Hippocampal formation (tissue), 2 donors: ENCODE measurements around the gene OR11G2.
"Not testable (repeated sequence)": the region's sequence is repeated elsewhere in the genome, so short reads cannot be mapped to it uniquely, and the experiment has no call there.

Experiments
- DNase-seq, 2 donors: peaks; one replicate each; lab custom pipeline; 2025; lab: John Stamatoyannopoulos, UW

Gene OR11G2, protein sequence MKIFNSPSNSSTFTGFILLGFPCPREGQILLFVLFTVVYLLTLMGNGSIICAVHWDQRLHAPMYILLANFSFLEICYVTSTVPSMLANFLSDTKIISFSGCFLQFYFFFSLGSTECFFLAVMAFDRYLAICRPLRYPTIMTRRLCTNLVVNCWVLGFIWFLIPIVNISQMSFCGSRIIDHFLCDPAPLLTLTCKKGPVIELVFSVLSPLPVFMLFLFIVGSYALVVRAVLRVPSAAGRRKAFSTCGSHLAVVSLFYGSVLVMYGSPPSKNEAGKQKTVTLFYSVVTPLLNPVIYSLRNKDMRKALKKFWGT

DNA sequence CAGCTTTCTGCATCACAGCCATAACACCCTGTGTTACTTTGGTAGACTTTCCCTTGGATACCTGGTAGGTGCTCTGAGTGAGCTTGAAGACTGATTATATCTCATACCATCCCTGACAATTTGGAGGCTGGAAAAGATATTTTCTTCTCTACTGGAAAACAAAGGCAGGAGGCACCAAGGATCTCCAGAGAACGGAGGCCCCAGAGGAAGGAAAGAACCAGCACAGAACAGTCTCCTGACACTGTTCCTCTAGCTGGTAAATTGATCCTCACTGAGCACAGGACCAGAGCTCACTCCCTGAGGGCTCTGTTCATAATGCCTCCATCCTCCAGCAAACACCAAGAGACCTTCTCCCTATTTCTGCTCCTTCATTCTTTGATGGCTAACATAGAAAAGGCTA is at the start of gene OR11G2:
OR11G2 (plus strand) TSS at position 301 of the 400 bp plus-strand sequence. CDS start 6,542 bp downstream, outside the sequence.
- no peak for DNase-seq

DNA sequence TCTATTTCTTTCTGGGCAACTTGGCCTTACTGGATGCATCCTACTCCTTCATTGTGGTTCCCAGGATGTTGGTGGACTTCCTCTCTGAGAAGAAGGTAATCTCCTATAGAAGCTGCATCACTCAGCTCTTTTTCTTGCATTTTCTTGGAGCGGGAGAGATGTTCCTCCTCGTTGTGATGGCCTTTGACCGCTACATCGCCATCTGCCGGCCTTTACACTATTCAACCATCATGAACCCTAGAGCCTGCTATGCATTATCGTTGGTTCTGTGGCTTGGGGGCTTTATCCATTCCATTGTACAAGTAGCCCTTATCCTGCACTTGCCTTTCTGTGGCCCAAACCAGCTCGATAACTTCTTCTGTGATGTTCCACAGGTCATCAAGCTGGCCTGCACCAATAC is 46.8 kb upstream of the OR11G2 start:
- DNase-seq, result no peak

DNA sequence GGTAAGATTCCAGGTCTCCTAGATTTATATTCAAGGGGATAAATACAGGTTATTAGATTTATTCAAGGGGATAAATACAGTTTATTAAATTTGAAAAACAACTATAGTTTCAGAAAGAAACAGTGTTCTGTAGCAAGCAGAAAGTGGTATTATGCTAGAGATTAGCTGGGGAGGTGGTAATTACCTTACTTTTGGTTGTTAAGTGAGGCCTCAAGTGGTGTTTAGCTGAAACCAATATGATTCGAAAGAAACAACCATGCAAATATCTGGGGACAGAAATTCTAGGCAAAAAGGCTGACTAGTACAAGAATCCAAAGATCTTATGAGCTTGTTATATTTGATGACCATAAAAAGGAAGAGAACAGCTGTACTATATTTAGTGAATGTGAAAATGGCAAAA is 45.9 kb upstream of the OR11G2 start:
- no peak for DNase-seq

DNA sequence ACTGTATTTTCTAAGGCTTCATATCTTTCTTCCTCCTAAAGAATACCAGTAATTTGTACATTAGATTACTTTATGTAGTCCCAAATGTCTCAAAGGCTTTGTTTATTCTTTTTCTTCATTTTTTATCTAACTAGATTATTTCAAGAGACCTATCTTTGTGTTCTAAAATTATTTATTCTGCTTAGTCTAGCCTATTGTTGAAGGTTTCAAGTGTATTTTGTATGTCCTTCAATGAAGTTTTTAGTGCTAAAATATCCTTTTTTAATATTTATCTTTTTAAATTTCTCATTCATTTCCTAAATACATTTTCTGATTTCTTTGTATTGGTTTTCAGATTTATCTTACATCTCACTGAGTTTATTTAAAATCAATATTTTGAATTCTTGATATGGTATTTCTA is 26.2 kb upstream of the OR11G2 start:
- no peak for DNase-seq

DNA sequence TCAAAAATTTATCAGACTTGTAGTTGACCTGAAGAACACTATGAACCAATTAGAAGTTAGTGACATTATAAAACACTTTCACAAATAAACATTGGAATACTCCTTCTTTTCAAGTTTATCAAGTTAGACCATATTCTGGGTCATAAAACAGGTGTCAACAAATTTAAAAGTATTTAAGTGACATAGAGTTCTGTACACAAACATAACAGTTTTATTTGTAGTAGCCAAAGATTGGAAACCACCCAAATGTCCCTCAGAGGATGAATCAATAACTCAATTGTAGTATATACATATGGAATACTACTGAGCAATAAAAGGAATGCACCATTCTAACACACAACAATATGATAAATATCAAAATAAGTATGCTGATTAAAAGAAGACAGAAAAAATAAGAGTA is 23.6 kb upstream of the OR11G2 start:
- no peak for DNase-seq

DNA sequence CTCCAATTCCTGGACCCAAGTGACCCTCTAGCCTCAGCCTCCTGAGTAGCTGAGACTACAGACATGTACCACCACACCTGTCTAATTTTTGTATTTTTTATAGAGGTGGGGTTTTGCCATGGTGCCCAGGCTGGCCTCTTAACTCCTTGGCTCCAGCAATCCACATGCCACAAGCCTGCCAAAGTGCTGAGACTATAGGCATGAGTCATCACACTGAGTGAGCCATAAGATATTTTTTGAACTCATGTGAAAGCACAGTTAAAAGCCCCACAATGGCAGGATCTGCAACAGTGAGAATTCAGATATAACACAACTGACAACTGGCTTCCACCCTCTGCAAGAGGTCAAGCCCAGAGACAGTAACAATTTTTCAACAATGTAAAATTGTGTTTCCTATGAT is 20.8 kb upstream of the OR11G2 start:
- DNase-seq, result not testable (repeated sequence)

DNA sequence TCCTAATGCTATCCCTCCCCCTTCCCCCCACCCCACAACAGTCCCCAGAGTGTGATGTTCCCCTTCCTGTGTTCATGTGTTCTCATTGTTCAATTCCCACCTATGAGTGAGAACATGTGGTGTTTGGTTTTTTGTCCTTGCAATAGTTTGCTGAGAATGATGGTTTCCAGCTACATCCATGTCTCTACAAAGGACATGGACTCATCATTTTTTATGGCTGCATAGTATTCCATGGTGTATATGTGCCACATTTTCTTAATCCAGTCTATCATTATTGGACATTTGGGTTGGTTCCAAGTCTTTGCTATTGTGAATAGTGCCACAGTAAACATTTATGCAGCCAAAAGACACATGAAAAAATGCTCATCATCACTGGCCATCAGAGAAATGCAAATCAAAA is 16.5 kb upstream of the OR11G2 start:
- DNase-seq, result not testable (repeated sequence)

DNA sequence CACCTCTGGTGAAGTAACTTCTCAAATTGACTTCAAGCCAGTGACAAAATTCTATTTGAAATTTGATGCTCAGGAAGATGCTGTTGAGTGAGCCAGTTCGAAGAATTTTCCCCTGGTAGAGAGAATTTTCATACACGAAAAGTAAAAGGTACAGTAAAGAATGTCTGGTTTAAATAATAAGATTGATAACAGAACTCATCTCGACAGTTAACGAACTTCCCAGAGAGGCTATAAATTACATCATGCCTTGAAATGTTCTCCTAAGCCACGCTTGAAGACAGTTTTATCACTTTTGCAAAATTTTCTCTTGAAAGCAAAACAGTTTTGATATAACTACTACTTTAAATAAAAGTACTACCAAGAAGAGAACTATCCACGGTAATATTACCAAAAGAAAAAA is 14.4 kb upstream of the OR11G2 start:
- DNase-seq, result no peak

DNA sequence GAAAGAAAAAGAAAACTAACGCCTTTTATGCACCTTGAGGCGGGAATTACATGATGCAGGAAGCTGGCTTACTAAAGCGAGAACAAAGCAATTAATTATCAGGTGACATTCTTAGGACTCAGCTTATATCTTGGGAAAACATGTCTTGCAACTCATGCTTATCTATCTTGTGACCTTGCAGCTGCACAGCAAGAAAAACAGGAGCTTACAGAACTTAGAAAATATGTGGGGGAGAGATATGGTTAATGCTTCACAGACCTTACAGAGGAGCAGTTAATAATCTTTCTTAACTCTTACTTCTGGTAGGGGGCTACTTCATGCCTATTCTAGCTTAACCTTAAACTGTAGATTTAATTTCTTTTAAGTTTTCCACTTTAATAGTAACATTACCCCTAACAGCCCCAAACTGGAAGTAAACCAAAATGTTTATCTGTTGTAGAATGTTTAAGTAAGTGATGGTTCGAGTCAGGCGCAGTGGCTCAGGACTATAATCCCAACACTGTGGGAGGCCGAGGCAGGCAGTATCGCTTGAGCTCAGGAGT is 13.2 kb upstream of the OR11G2 start:
- DNase-seq, result no peak

DNA sequence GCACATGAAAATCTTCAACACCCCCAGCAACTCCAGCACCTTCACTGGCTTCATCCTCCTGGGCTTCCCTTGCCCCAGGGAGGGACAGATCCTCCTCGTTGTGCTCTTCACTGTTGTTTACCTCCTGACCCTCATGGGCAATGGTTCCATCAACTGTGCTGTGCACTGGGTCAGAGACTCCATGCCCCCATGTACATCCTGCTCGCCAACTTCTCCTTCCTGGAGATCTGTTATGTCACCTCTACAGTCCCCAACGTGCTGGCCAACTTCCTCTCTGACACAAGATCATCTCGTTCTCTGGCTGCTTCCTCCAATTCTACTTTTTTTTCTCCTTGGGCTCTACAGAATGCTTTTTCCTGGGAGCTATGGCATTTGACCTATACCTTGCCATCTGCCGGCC is 11.5 kb upstream of the OR11G2 start:
- DNase-seq, result no peak

DNA sequence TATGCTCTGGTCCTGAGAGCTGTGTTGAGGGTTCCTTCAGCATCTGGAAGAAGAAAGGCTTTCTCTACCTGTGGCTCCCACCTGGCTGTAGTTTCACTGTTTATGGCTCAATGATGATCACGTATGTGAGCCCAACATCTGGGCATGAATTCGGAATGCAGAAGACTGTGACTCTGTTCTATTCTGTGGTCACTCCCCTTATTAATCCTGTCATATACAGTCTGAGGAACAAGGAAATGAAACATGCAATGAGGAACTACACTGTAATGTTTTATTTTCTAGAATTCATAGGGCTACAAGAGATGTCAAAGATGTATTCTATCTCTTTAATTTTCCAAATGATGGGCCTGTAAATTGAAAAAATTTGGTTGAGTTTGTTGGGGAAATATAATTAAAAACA is 10.8 kb upstream of the OR11G2 start:
- no peak for DNase-seq

DNA sequence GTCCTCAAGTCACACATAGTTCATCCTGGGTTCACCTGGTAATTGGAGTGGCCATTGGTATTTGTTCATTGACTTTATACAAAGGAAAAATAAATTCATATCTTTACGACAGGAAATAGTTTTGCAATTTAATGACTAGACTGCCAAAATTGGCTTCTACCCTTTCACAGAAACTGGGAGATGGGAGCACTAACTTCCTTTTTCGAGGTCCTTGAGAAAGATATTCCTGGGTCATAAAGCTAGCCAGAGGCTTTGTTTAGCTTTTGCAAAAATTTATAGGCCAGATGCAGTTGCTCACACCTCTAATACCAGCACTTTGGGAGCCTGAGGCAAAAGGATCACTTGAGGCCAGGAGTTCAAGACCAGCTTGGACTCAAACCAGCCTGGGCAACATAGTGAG is 10.2 kb upstream of the OR11G2 start:
- DNase-seq, result no peak

DNA sequence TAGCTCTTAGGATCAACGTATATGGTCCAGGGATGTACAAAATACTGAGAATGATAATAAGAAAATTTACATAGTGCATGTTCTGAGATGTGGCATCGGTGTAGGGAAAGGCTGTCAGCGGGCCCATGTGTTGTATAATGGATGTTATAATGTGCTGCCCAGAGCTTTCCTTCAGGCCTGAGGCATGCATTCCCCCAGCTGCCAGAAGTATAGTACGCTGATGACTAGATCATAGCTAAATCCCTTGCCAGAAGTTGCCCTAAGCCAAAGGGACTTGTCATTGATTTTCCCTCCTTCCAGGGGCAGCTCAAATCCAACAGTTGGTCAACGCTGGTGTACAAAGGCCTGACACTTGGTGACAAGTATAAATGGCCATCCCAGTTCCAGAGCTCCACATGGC is 6.5 kb upstream of the OR11G2 start:
- no peak for DNase-seq

DNA sequence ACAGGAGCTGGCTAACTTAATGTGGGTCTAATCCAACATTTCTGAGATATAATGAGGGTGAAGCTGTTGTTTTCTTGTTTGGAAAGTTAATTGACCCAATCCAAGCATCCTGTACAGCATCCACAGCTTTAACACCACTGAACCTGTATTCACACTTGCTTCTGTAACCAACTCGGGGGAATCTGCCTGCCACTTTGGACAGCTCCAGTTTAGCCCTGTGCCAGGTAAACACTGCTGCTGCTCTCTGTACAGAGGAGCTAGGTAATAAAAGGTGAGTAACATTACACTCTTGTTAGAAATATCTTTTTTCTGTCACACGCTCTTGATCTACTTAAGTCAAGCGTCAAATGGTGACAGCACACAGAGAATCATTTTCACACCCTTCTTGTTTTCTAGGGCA is 700 bp downstream of the OR11G2 start:
- DNase-seq, result no peak

DNA sequence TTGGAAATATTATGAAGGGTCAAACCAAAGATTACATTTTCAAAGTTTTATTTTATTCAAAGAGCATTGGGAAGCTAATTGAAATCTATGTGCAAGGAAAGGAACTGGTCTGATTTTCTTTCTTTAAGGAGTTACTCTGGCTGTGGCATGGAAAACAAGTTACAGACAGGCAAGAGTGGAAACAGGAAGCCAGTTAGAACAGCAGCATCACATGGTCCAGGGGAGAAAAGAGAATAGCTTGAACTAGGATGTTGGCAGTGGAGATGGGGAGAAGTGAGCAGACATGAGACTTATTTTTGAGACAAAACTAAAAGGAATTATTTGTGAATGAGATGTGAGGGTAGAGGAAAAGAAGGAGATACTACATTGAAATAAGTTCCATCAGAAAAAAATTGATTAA is 3.4 kb downstream of the OR11G2 start:
- no peak for DNase-seq

DNA sequence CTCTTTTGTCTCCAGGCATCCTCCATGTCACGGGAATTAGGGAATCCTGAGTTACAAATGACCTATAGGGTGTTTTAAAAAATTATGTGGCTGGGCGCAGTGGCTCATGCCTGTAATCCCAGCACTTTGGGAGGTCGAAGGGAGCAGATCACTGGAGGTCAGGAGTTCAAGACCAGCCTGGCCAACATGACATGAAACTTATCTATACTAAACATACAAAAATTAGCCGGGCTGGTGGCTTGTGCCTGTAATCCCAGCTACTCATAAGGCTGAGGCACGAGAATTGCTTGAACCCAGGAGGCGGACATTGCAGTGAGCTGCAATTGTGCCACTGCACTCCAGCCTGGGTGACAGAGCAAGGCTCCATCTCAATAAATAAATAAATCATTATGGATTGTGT is 4.5 kb downstream of the OR11G2 start:
- DNase-seq, result not testable (repeated sequence)

DNA sequence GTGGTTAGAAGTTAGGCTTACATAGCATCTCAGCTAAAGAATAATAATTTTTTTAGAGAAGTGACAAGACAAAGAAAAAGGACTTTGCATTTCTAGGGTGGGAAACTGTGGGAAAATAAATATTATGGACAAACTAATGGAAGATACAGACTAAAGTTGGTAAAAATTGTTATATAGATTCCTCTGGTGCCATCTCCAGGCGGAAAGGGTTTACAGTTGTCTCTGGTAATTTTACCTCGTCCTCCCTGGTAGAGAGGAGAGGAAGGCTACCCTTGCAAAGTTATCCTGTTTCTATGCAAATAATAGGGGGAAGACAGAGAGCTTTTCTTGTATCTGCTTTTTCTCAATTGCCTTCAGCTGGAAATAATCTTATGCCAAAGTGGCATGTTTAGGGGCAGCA is 5.2 kb downstream of the OR11G2 start:
- no peak for DNase-seq

DNA sequence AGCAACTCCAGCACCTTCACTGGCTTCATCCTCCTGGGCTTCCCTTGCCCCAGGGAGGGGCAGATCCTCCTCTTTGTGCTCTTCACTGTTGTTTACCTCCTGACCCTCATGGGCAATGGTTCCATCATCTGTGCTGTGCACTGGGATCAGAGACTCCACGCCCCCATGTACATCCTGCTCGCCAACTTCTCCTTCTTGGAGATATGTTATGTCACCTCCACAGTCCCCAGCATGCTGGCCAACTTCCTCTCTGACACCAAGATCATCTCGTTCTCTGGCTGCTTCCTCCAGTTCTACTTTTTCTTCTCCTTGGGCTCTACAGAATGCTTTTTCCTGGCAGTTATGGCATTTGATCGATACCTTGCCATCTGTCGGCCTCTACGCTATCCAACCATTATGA is 6.8 kb downstream of the OR11G2 start:
- no peak for DNase-seq

DNA sequence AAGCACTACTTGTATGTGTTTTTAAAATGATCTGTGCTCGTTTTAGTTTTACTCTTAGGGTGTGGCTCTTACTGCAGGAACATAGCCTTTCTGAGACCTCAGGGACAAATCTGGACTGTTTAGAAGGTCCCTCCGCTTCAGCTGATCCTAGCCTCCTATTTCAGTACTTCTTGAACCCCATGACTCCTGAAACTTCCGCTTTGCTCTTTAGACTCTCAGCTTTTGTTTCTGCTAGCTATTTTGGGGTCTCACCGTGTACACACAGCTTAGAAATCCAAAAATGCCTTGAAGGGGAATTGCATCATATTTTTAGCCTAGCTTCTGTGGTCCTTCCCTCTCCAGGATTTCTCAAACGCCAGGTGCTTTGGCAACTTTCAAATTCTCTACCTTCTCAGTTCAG is 8.3 kb downstream of the OR11G2 start:
- DNase-seq, result no peak

DNA sequence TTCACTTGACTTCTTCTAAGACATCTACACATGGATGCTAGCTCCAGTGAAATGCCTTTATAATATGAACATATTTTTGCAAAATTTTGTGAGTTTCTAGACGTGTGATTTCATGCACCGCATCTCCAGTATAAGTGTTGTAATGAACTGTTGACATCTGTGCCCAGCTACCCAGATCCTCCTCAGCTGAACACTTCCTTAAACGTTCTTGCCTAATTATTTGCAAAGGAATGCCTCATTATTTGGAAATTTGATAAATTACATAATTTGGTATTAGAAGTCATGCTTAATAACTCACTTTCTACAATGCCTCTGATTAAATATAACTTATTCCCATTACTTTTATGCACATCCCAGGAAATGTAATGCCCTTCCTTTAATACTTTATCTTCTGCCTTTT is 14.0 kb downstream of the OR11G2 start:
- DNase-seq, result no peak

DNA sequence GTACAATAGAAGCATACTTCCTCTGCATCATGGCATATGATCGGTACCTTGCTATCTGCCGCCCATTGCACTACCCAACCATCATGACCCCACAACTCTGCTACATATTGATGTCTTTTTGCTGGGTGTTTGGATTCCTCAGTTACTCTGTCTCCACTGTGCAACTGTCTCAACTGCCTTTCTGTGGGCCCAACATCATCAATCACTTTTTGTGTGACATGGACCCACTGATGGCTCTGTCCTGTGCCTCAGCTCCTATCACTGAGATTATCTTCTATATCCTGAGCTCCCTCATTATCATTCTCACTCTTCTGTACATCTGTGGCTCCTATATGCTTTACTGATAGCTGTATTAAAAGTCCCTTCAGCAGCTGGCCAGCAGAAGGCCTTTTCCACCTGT is 18.9 kb downstream of the OR11G2 start:
- DNase-seq, result no peak

DNA sequence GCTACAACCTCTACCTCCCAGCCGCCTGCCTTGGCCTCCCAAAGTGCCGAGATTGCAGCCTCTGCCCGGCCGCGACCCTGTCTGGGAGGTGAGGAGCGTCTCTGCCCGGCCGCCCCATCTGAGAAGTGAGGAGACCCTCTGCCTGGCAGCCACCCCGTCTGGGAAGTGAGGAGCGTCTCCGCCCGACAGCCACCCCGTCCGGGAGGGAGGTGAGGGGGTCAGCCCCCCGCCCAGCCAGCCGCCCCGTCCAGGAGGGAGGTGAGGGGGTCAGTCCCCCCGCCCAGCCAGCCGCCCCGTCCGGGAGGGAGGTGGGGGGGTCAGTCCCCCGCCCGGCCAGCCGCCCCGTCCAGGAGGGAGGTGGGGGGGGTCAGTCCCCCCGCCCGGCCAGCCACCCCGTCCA is 21.7 kb downstream of the OR11G2 start:
- DNase-seq, result not testable (repeated sequence)

DNA sequence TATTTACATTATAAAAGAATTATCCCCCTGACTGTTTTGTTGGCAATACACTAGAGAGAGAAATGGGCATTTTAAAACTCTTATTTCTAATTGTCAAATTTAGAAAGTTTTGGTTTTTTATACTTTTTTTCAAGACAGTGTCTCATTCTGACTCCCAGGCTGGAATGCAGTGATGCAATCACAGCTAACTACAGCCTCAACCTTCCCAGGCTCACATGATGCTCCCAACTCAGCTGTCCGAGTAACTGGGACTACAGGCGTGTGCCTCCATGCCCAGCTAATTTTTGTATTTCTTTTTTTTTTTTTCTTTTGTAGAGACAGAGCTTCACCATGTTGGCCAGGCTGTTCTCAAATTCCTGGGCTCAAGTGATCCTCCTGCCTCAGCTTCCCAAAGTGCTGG is 24.5 kb downstream of the OR11G2 start:
- no peak for DNase-seq

DNA sequence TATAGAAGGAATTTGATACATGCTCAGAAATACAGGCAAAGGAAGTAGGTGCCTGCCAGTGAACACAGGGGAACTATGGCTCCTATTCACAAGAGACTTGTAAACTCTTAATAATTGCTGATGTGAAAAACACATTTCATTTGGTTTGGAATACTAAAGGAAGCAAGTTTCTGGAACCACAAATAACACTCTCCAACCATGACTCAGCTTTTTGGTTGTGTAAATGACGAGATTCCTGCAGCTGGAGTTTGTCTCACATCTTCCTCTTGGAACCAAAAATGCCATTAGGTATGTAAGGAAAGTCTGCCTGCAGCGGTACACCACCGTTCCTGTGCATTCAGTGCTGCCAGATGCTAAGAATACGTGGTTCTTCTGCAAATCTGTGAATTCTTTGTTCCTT is 28.3 kb downstream of the OR11G2 start:
- no peak for DNase-seq
